MCF 10A (cell line): ENCODE measurements around the gene OR1E1. TPM values are rescaled to one million over a fixed set of nuclear protein-coding genes. Genes with fewer than 3 reads are reported as not detected.

Experiments used
- Bru-seq: library from RNA; stranded (reverse); fragments of 400-500 nt; gene quantifications from one replicate; lab custom pipeline; 2021; lab: Mats Ljungman, UMichigan
- BruChase-seq, 2 experiments: library from RNA; stranded (reverse); fragments of 400-500 nt; gene quantifications; one replicate each; lab custom pipeline; 2021; lab: Mats Ljungman, UMichigan
- BruUV-seq: library from RNA; stranded (reverse); fragments of 400-500 nt; replicated peaks from 2 replicates; lab custom pipeline; 2021; lab: Mats Ljungman, UMichigan
- CTCF ChIA-PET: fragments of 300-600 bp; sonication (Branson Sonifier 250); formaldehyde crosslinking; extraction: SDS; loops from one replicate; lab custom pipeline; 2021; ENCODE audit warnings: antibody characterized with exemption, inconsistent platforms; lab: Yijun Ruan, JAX
- POLR2A ChIA-PET: fragments of 300-600, 350-650 bp; sonication (Branson Sonifier 250); formaldehyde crosslinking; extraction: SDS; loops from one replicate; lab custom pipeline; 2020; ENCODE audit warnings: antibody characterized with exemption, inconsistent platforms; lab: Yijun Ruan, JAX
- DNase-seq: peaks from one replicate; pipeline ENCODE4 v3.0.0-alpha.2; 2018; ENCODE audit not compliant: unreplicated experiment
- H3K27ac Mint-ChIP-seq: one replicate; pipeline ENCODE4 v1.8.0; 2022; ENCODE audit warnings: mild to moderate bottlenecking, low read depth, mixed read lengths; ENCODE audit not compliant: unreplicated experiment
- H3K27me3 Mint-ChIP-seq: one replicate; pipeline ENCODE4 v1.8.0; 2022; ENCODE audit warnings: mixed read lengths; ENCODE audit not compliant: insufficient read depth, unreplicated experiment
- H3K36me3 Mint-ChIP-seq: one replicate; pipeline ENCODE4 v1.8.0; 2022; ENCODE audit warnings: mild to moderate bottlenecking, moderate library complexity, mixed read lengths; ENCODE audit not compliant: insufficient read depth, unreplicated experiment
- H3K4me1 Mint-ChIP-seq: one replicate; pipeline ENCODE4 v1.8.0; 2022; ENCODE audit warnings: mixed read lengths; ENCODE audit not compliant: insufficient read depth, unreplicated experiment
- H3K4me3 Mint-ChIP-seq: one replicate; pipeline ENCODE4 v1.8.0; 2022; ENCODE audit warnings: mild to moderate bottlenecking, moderate library complexity, mixed read lengths; ENCODE audit not compliant: unreplicated experiment
- H3K9me3 Mint-ChIP-seq: one replicate; pipeline ENCODE4 v1.8.0; 2022; ENCODE audit warnings: mixed read lengths; ENCODE audit not compliant: unreplicated experiment
- CTCF ChIP-seq: fragments of 200-600 bp; IDR thresholded peaks from one replicate; pipeline ENCODE4 v1.8.0; 2022; ENCODE audit warnings: antibody characterized with exemption, mild to moderate bottlenecking; ENCODE audit not compliant: unreplicated experiment
- intact Hi-C: fragments of 100-400 bp; cut with micrococcal nuclease; formaldehyde crosslinking; loops from 2 replicates; pipeline ENCODE4 v1.14.1; 2022
- long read RNA-seq: library from polyadenylated mRNA; stranded (forward); transcript quantifications from one replicate; pipeline ENCODE4 v2.0.0, GENCODE V29; 2022
- total RNA-seq: library from RNA; stranded (reverse); gene quantifications from 2 replicates; pipeline ENCODE4 v1.2.3, GENCODE V29; 2022

The OR1E1 gene
- total RNA-seq (not detected in 2 replicates), Bru-seq, nascent RNA (not detected), BruChase-seq, experiment 1, labeled RNA remaining after a 6-hour chase (not detected), BruChase-seq, experiment 2, labeled RNA remaining after a 2-hour chase (not detected)
- long read RNA-seq = 0 reads

- POLR2A ChIA-PET = no interaction called here
- CTCF ChIA-PET = no interaction called here
- no peak for DNase-seq
- no peaks in the 10 kb centered on the region for H3K4me1 Mint-ChIP-seq
- peaks cover 39% of the 10 kb centered on the region for H3K27me3 Mint-ChIP-seq
- intact Hi-C loops = no loop called here
- H3K27ac Mint-ChIP-seq = no peak within 1 kb of the TSS
- BruUV-seq = no TSS peak
- H3K4me3 Mint-ChIP-seq = no peak within 1 kb of the TSS
- no peak for TF ChIP-seq CTCF
- peaks cover 6% of the 10 kb centered on the region for H3K9me3 Mint-ChIP-seq
- no peaks in the 10 kb centered on the region for H3K36me3 Mint-ChIP-seq
These were observed at the start of gene OR1E1 for GRCh38 chr17:3398310-3398709. Gene OR1E1, minus strand, starts transcription at chr17:3398410. Its CDS starts 0 bp downstream, at chr17:3398410.

- no peak overlapping the region for H3K4me3 Mint-ChIP-seq
- intact Hi-C loops = no loop called here
- H3K27me3 Mint-ChIP-seq = peaks cover 19% of the 10 kb centered on the region
- DNase-seq = peak; percentile 25
- BruUV-seq = no TSS peak
- no peak for TF ChIP-seq CTCF
- H3K4me1 Mint-ChIP-seq = no peaks in the 10 kb centered on the region
- CTCF ChIA-PET = no interaction called here
- H3K27ac Mint-ChIP-seq = no peak overlapping the region
- H3K36me3 Mint-ChIP-seq = no peaks in the 10 kb centered on the region
- POLR2A ChIA-PET = no interaction called here
- H3K9me3 Mint-ChIP-seq = no peaks in the 10 kb centered on the region
These were observed 49.4 kb upstream of the OR1E1 start for GRCh38 chr17:3447625-3448024.

GRCh38 chr17:3440451-3440850 lies 42.2 kb upstream of the OR1E1 start:
- CTCF ChIA-PET = no interaction called here
- Mint-ChIP-seq H3K27me3 (peaks cover 13% of the 10 kb centered on the region), H3K36me3 (no peaks in the 10 kb centered on the region), H3K27ac (no peak overlapping the region), H3K4me1 (no peaks in the 10 kb centered on the region), H3K4me3 (no peak overlapping the region), H3K9me3 (no peaks in the 10 kb centered on the region)
- TF ChIP-seq CTCF = no peak
- DNase-seq = no peak
- BruUV-seq = no TSS peak
- intact Hi-C loops = no loop called here
- POLR2A ChIA-PET = no interaction called here

- POLR2A ChIA-PET = no interaction called here
- Mint-ChIP-seq H3K9me3 (no peaks in the 10 kb centered on the region), H3K27ac (no peak overlapping the region), H3K27me3 (peaks cover 13% of the 10 kb centered on the region), H3K36me3 (no peaks in the 10 kb centered on the region), H3K4me3 (no peak overlapping the region), H3K4me1 (no peaks in the 10 kb centered on the region)
- intact Hi-C loops = no loop called here
- no TSS peak for BruUV-seq
- no peak for TF ChIP-seq CTCF
- DNase-seq = no peak
- CTCF ChIA-PET = interaction anchor here (0.6 kb wide), 1 partner anchor 68 kb away, joined by 4 read pairs; no protein-coding TSS in a partner anchor
These were observed 40.2 kb upstream of the OR1E1 start for GRCh38 chr17:3438368-3438767.
